IgD-negative memory B cell (primary cell): ENCODE data around the gene DDR1. TPM values are rescaled to one million over a fixed set of nuclear protein-coding genes. Genes with fewer than 3 reads are reported as not detected.
"Not testable (repeated sequence)": the region's sequence is repeated elsewhere in the genome, so short reads cannot be mapped to it uniquely, and the experiment has no call there.

Source experiments
- H3K27ac Mint-ChIP-seq, 3 donors: one replicate each; pipeline ENCODE4 v1.8.0; 2020 to 2022; ENCODE audit warnings: mild to moderate bottlenecking in 3 of 3, mixed read lengths in 3 of 3, moderate library complexity in 1 of 3
- H3K27me3 Mint-ChIP-seq: one replicate; pipeline ENCODE4 v1.8.0; 2021; ENCODE audit warnings: mixed read lengths
- H3K36me3 Mint-ChIP-seq: one replicate; pipeline ENCODE4 v1.8.0; 2020; ENCODE audit warnings: mild to moderate bottlenecking, mixed read lengths
- H3K4me1 Mint-ChIP-seq, 3 donors: one replicate each; pipeline ENCODE4 v1.8.0; 2020 to 2022; ENCODE audit warnings: mixed read lengths in 3 of 3, mild to moderate bottlenecking in 1 of 3
- H3K4me3 Mint-ChIP-seq, 4 donors: one replicate each; pipeline ENCODE4 v1.8.0; 2020 to 2022; ENCODE audit warnings: mild to moderate bottlenecking in 4 of 4, mixed read lengths in 4 of 4, moderate library complexity in 3 of 4
- H3K9me3 Mint-ChIP-seq, 3 donors: one replicate each; pipeline ENCODE4 v1.8.0; 2020 to 2021; ENCODE audit warnings: mixed read lengths in 3 of 3, mild to moderate bottlenecking in 1 of 3
- polyA plus RNA-seq: library from polyadenylated mRNA; unstranded; fragments of 300-500 nt; fragmentation: Illumina TruSeq; gene quantifications from one replicate; pipeline ENCODE4 v1.2.3, GENCODE V29; 2021

DDR1 gene
- polyA plus RNA-seq, 1 donor from 2014 or later, result 4.6 TPM

GRCh38 chr6:30844118-30844535, 40.2 kb upstream of the DDR1 start:
- Mint-ChIP-seq H3K36me3 (peaks cover 1% of the 10 kb centered on the region), H3K4me3 (no peak overlapping the region), H3K4me1 (peaks cover 0 to 1% (median 0%) of the 10 kb centered on the region in 3 donors), H3K27me3 (peaks cover 24% of the 10 kb centered on the region), H3K9me3 (no peaks in the 10 kb centered on the region), H3K27ac (no peak overlapping the region)

GRCh38 chr6:30845183-30845582, 39.1 kb upstream of the DDR1 start:
- H3K4me1 Mint-ChIP-seq, result peaks cover 0 to 1% (median 0%) of the 10 kb centered on the region in 3 donors
- H3K36me3 Mint-ChIP-seq, result peaks cover 1% of the 10 kb centered on the region
- no peak overlapping the region for H3K27ac Mint-ChIP-seq
- H3K9me3 Mint-ChIP-seq, result peaks cover 0 to under 1% (median 0%) of the 10 kb centered on the region in 3 donors
- H3K4me3 Mint-ChIP-seq, result no peak overlapping the region
- H3K27me3 Mint-ChIP-seq, result peaks cover 24% of the 10 kb centered on the region

- peaks cover 0 to 1% (median 0%) of the 10 kb centered on the region in 3 donors for H3K4me1 Mint-ChIP-seq
- H3K4me3 Mint-ChIP-seq, result no peak overlapping the region
- peaks cover 1% of the 10 kb centered on the region for H3K36me3 Mint-ChIP-seq
- no peak overlapping the region for H3K27ac Mint-ChIP-seq
- H3K9me3 Mint-ChIP-seq, result peaks cover 3 to 19% (median 11%) of the 10 kb centered on the region in 3 donors
- peaks cover 24% of the 10 kb centered on the region for H3K27me3 Mint-ChIP-seq
These were observed 36.8 kb upstream of the DDR1 start for GRCh38 chr6:30847421-30847970.

- peaks cover 1% of the 10 kb centered on the region for H3K36me3 Mint-ChIP-seq
- H3K9me3 Mint-ChIP-seq, result peaks cover 3 to 21% (median 13%) of the 10 kb centered on the region in 3 donors
- peaks cover 21% of the 10 kb centered on the region for H3K27me3 Mint-ChIP-seq
- peaks cover 0 to 1% (median 0%) of the 10 kb centered on the region in 3 donors for H3K4me1 Mint-ChIP-seq
- H3K4me3 Mint-ChIP-seq, result no peak overlapping the region
- no peak overlapping the region for H3K27ac Mint-ChIP-seq
These were observed 36.3 kb upstream of the DDR1 start for GRCh38 chr6:30847971-30848436.

GRCh38 chr6:30849903-30850651, 34.2 kb upstream of the DDR1 start:
- peak overlapping the region in 2 of 4 donors; percentile 0 to 3 for H3K4me3 Mint-ChIP-seq
- no peak overlapping the region for H3K27ac Mint-ChIP-seq
- peaks cover 7% of the 10 kb centered on the region for H3K27me3 Mint-ChIP-seq
- H3K4me1 Mint-ChIP-seq, result peaks cover 0 to 1% (median 0%) of the 10 kb centered on the region in 3 donors
- peaks cover 3 to 21% (median 13%) of the 10 kb centered on the region in 3 donors for H3K9me3 Mint-ChIP-seq
- H3K36me3 Mint-ChIP-seq, result peaks cover 1% of the 10 kb centered on the region

- Mint-ChIP-seq H3K9me3 (peaks cover 3 to 21% (median 13%) of the 10 kb centered on the region in 3 donors), H3K27ac (peak overlapping the region in 1 of 3 donors; percentile 70)
- not testable (repeated sequence) for H3K27me3 Mint-ChIP-seq, H3K36me3 Mint-ChIP-seq, H3K4me1 Mint-ChIP-seq, H3K4me3 Mint-ChIP-seq
These were observed 31.9 kb upstream of the DDR1 start for GRCh38 chr6:30852459-30852858.

GRCh38 chr6:30854285-30855040, 29.9 kb upstream of the DDR1 start:
- peaks cover 0 to 6% (median 5%) of the 10 kb centered on the region in 3 donors for H3K4me1 Mint-ChIP-seq
- H3K36me3 Mint-ChIP-seq, result no peaks in the 10 kb centered on the region
- peaks cover 17% of the 10 kb centered on the region for H3K27me3 Mint-ChIP-seq
- peaks cover 3 to 26% (median 17%) of the 10 kb centered on the region in 3 donors for H3K9me3 Mint-ChIP-seq
- no peak overlapping the region for H3K27ac Mint-ChIP-seq
- H3K4me3 Mint-ChIP-seq, result peak overlapping the region in 1 of 4 donors; percentile 23

- Mint-ChIP-seq H3K4me1 (peaks cover 0 to 6% (median 5%) of the 10 kb centered on the region in 3 donors), H3K27ac (no peak overlapping the region), H3K4me3 (no peak overlapping the region)
These were observed 28.8 kb upstream of the DDR1 start for GRCh38 chr6:30855429-30856075.

GRCh38 chr6:30857112-30857511, 27.2 kb upstream of the DDR1 start:
- Mint-ChIP-seq H3K27ac (no peak overlapping the region), H3K27me3 (peaks cover 15% of the 10 kb centered on the region), H3K4me3 (no peak overlapping the region), H3K9me3 (peaks cover 2 to 19% (median 16%) of the 10 kb centered on the region in 3 donors), H3K4me1 (peaks cover 0 to 6% (median 5%) of the 10 kb centered on the region in 3 donors), H3K36me3 (no peaks in the 10 kb centered on the region)

More at GRCh38 chr6:30855429-30856075, 28.8 kb upstream of the DDR1 start:
- peaks cover 15% of the 10 kb centered on the region for H3K27me3 Mint-ChIP-seq
- peaks cover 2 to 22% (median 17%) of the 10 kb centered on the region in 3 donors for H3K9me3 Mint-ChIP-seq
- no peaks in the 10 kb centered on the region for H3K36me3 Mint-ChIP-seq

GRCh38 chr6:30857549-30857948, 26.8 kb upstream of the DDR1 start:
- peaks cover 0 to 14% (median 12%) of the 10 kb centered on the region in 3 donors for H3K9me3 Mint-ChIP-seq
- H3K4me1 Mint-ChIP-seq, result peaks cover 0 to 6% (median 5%) of the 10 kb centered on the region in 3 donors
- H3K27me3 Mint-ChIP-seq, result peaks cover 15% of the 10 kb centered on the region
- no peaks in the 10 kb centered on the region for H3K36me3 Mint-ChIP-seq
- no peak overlapping the region for H3K27ac Mint-ChIP-seq
- no peak overlapping the region for H3K4me3 Mint-ChIP-seq

GRCh38 chr6:30859726-30860125, 24.6 kb upstream of the DDR1 start:
- not testable (repeated sequence) for H3K4me1 Mint-ChIP-seq, H3K27ac Mint-ChIP-seq, H3K4me3 Mint-ChIP-seq, H3K36me3 Mint-ChIP-seq
- Mint-ChIP-seq H3K9me3 (peaks cover 0 to 13% (median 10%) of the 10 kb centered on the region in 3 donors), H3K27me3 (peaks cover 19% of the 10 kb centered on the region)

GRCh38 chr6:30861257-30862048, 22.9 kb upstream of the DDR1 start:
- Mint-ChIP-seq H3K36me3 (no peaks in the 10 kb centered on the region), H3K27ac (peak overlapping the region in 1 of 3 donors; percentile 27), H3K9me3 (peaks cover 0 to 13% (median 10%) of the 10 kb centered on the region in 3 donors), H3K4me3 (peak overlapping the region in 1 of 4 donors; percentile 11), H3K4me1 (peaks cover 0 to 6% (median 5%) of the 10 kb centered on the region in 3 donors), H3K27me3 (peaks cover 21% of the 10 kb centered on the region)

GRCh38 chr6:30862156-30862875, 22.0 kb upstream of the DDR1 start:
- Mint-ChIP-seq H3K36me3 (no peaks in the 10 kb centered on the region), H3K27me3 (peaks cover 20% of the 10 kb centered on the region), H3K9me3 (peaks cover 0 to 13% (median 10%) of the 10 kb centered on the region in 3 donors), H3K4me3 (no peak overlapping the region), H3K4me1 (peaks cover 0 to 2% (median 0%) of the 10 kb centered on the region in 3 donors), H3K27ac (peak overlapping the region in 1 of 3 donors; percentile 27)
